ENCODE measurements around the gene CLNK. TPM values are rescaled to one million over a fixed set of nuclear protein-coding genes. Genes with fewer than 3 reads are reported as not detected.
A peak's percentile ranks its signal among the peaks of the same experiment; 100 is the strongest.

Gene CLNK, protein sequence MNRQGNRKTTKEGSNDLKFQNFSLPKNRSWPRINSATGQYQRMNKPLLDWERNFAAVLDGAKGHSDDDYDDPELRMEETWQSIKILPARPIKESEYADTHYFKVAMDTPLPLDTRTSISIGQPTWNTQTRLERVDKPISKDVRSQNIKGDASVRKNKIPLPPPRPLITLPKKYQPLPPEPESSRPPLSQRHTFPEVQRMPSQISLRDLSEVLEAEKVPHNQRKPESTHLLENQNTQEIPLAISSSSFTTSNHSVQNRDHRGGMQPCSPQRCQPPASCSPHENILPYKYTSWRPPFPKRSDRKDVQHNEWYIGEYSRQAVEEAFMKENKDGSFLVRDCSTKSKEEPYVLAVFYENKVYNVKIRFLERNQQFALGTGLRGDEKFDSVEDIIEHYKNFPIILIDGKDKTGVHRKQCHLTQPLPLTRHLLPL
- total RNA-seq = 0.27 TPM

- DNase-seq (ENCODE audit: low read depth in 2 of 3, low spot score in 2 of 3) = peak in 2 of 3 donors; percentile 44 to 83
Measured at GRCh38 chr4:10684631-10685030, at the start of gene CLNK. Gene CLNK, minus strand, starts transcription at chr4:10684768. Its CDS starts 16,899 bp downstream, at chr4:10667869.

DNA sequence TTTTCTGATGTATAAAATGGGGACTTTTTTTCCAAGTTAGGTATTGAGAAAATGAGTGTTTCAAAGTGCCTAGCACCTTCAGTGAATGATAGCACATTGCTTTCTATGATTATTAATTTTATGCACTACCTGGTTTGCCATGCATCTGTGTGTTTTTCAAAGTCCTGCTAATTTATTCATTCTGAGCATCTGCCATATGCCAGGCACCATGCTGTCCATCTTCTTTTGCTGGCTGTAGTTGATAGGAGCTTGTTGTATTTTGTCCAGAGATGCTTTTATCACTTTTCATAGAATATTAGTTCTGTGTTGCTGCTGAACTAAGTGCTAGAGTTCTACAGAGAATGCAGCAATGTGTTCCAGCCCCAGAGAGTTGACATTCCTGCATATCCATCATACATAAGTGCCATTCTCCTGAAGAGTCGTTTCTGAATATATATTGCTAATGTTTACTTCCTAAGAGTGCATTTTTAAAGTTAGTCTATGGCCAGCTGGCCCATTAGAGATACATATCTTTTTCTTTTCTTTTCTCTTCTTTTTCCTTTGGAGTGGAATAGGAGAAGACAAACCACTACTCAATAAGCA lies 49.0 kb upstream of the CLNK start:
- DNase-seq (ENCODE audit: low read depth in 2 of 3, low spot score in 2 of 3) = no peak

- DNase-seq (ENCODE audit: low read depth in 2 of 3, low spot score in 2 of 3) = peak in 2 of 3 donors; percentile 29 to 33
Measured at GRCh38 chr4:10732914-10733415, 48.4 kb upstream of the CLNK start.

DNA sequence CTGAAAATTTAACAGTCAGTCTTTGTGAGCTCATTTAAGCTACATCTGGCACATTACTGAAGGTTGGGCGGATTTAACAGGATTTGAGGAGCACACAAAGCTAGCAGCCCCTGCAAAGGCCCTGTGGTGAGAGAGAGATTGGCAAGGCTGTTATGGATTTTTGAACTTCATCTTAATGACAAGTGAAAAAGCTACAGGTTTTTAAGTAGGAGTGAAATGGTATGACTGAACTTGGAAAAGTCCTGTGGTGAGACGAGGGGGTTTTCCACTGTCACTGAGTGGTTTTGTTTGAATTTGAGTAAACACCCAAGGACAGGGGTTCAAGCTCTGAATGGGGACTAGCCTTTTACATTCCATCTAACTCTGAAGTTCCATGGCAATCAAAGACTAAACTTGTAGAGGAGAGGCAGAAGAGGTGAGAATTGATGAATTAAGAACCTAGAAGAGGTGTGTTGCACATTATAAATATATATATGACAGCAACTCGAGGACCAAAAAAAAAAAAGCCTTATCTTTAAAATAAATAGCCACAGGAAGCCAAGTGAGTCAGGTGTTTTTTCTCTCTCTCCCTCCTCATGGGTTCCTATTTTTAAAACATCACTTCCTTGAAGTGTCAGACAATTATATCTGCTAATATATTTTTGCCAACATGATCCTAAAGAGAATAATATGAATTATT lies 47.8 kb upstream of the CLNK start:
- DNase-seq (ENCODE audit: low read depth in 2 of 3, low spot score in 2 of 3) = peak in 2 of 3 donors; percentile 45 to 46

- DNase-seq (ENCODE audit: low read depth in 2 of 3, low spot score in 2 of 3) = no peak
Measured at GRCh38 chr4:10731690-10732089, 47.1 kb upstream of the CLNK start.

GRCh38 chr4:10731162-10731561 lies 46.6 kb upstream of the CLNK start:
- DNase-seq (ENCODE audit: low read depth in 2 of 3, low spot score in 2 of 3) = no peak

- DNase-seq (ENCODE audit: low read depth in 2 of 3, low spot score in 2 of 3) = no peak
Measured at GRCh38 chr4:10730590-10730989, 46.0 kb upstream of the CLNK start.

DNA sequence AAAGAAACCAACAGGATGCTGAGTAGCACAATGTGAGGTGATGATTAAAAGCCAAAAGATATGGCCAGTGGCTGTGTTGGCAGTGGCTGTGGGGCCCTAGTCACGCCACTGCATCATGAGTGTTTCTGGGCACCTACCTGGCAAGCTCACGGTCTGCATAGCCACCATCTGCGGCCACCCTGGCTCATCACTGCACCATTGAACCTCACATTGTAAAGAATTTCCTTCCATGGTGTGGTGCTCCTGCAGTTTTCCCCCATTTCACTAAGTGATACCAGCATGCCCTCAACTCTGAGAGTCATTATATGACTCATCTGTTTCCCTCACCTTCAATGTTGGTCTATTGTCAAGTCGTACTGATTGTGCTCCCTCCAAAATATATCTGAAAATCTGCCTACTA lies 45.5 kb upstream of the CLNK start:
- DNase-seq (ENCODE audit: low read depth in 2 of 3, low spot score in 2 of 3) = no peak

DNA sequence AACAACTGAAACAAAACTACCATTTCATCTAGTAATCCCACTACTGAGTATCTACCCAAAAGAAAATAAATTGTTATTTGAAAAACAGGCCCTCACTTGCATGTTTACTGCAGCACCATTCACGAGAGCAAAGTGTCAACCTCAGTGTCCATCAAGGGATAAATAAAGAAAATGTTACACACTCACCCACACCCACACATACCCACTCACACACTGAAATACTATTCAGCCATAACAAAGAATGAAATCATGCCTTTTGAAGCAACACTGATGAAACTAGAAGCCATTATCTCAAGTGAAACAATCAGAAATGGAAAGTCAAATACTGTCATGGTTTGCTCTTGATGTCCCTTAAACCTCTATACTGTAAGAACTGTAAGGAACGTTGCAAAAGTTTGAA lies 44.8 kb upstream of the CLNK start:
- no peak for DNase-seq (ENCODE audit: low read depth in 2 of 3, low spot score in 2 of 3)

- no peak for DNase-seq (ENCODE audit: low read depth in 2 of 3, low spot score in 2 of 3)
Measured at GRCh38 chr4:10728016-10728415, 43.4 kb upstream of the CLNK start.

DNA sequence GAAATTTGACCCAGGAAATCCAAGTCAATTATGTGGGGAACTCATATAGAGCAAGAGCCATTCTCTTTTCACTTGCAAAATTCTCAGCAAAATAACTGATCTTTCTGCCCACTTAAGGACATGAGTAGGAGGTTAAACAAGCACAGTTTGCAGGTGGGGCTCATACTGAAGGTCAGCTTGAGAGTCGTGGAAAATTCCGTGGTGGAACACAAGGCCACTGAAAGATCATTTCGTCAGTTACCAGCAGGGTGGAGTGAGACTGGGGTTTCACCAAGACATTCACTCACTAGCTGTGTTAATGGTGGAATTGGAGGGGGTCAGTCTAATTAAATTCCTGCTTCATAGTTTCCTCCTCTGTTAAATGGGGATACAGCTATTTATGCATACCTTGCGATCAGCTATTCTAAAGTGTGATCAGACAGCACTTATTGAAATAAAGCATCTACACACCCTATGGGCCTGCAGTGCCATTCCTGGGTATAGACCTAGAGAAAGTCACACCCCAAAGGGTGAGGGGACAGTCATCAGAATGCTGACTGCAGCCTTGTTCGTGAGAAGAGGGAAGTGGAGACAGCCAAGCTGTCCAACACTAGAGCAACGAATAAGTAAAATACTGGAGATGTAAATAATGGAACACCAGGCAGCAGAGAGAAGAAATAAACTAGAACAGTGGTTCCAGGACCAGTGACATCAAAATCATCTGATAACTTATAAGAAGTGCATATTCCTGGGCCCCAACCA lies 42.7 kb upstream of the CLNK start:
- no peak for DNase-seq (ENCODE audit: low read depth in 2 of 3, low spot score in 2 of 3)

DNA sequence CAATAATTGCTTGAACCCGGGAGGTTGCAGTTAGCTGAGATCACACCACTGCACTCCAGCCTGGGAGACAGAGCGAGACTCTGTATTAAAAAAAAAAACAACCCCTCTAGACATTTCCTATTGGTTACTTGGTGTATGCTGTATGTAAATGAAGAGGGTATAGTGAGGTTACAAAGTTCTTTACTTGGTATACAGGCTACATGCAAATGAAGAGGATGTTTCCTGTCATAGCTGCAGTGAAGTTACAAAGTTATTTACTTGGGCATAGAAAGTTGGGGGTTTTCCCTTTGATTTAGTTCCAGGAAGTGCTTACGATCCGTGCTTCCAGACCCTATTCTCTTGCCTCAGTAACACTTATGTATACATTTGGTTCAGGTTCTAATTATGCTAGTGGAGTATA lies 38.4 kb upstream of the CLNK start:
- no peak for DNase-seq (ENCODE audit: low read depth in 2 of 3, low spot score in 2 of 3)

- DNase-seq (ENCODE audit: low read depth in 2 of 3, low spot score in 2 of 3) = no peak
Measured at GRCh38 chr4:10721616-10722015, 37.0 kb upstream of the CLNK start.

GRCh38 chr4:10716163-10716562 lies 31.6 kb upstream of the CLNK start:
- peak in 1 of 3 donors; percentile 55 for DNase-seq (ENCODE audit: low read depth in 2 of 3, low spot score in 2 of 3)

GRCh38 chr4:10715696-10716095 lies 31.1 kb upstream of the CLNK start:
- peak in 1 of 3 donors; percentile 27 for DNase-seq (ENCODE audit: low read depth in 2 of 3, low spot score in 2 of 3)

DNA sequence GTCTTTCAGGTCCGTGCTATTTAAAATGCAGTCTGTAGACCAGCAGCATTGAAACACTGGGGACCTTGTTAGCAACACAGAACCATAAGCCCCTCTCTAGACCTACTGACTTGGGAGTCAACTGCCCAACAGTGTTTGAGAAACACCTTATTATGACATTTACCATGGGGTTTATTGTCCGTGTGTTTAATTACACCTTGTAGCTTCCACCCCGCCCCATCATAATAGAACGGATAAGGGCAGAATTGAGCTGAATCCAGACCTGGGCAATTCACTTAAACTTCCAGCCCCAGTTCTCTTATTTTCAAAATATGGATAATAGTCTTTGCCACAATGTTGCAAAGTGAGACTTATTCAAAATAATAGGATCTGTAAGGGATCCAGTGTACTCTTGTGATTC lies 30.6 kb upstream of the CLNK start:
- DNase-seq (ENCODE audit: low read depth in 2 of 3, low spot score in 2 of 3) = no peak

- DNase-seq (ENCODE audit: low read depth in 2 of 3, low spot score in 2 of 3) = no peak
Measured at GRCh38 chr4:10713591-10713990, 29.0 kb upstream of the CLNK start.

GRCh38 chr4:10706236-10706635 lies 21.7 kb upstream of the CLNK start:
- DNase-seq (ENCODE audit: low read depth in 2 of 3, low spot score in 2 of 3) = no peak

DNA sequence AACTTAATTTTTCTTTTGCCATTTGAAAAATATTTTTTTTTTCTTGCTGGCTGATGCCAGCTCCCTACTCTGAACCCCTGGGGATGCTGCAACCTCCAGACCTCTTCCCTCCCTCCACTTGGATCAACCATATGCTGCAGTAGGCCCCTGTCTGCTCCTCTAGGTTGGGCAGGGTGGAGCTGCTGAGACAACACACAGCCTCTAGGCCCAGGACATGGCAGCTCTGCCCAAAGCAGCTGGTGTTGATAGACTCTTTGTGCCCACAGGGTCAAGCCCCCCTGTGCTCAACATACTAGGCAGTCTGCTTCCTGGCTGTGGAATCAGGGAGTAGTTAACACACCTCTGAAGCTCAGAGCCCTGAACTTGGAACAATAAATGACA lies 19.9 kb upstream of the CLNK start:
- DNase-seq (ENCODE audit: low read depth in 2 of 3, low spot score in 2 of 3) = no peak

DNA sequence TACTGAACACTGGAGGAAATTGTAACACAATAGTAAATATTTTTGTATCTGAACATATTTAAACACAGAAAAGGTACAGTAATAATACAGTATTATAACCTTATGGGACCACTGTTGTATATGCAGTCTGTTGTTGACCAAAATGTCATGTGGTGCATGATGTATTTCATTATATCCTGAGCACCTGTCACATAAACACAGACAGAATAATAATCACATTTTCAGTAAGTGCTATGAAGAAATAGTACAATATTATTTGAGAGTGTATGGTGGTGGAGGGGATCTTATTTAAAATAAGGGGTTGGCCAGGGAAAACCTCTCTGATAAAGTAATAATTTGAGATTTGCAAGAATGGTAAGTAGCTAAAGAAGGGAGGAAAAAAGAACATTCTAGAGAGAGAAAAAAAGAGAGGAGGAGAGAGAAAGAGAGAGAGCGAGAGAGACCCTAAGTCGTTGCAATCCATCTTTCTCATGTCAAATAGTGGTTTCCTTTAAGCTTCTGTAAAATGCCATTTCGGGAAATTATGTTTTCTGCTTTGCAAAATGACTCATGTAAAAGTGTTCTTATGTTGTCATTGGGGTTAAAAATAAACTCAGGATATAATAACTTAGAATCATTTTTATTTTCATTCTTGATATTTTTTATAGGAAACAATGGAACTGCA lies 19.3 kb upstream of the CLNK start:
- peak in 2 of 3 donors; percentile 75 to 91 for DNase-seq (ENCODE audit: low read depth in 2 of 3, low spot score in 2 of 3)

All from hematopoietic multipotent progenitor cell (in vitro differentiated cells).